GM12873 (cell line): Measurements from ENCODE around the gene E4F1.

ENCODE experiments used
- CTCF ChIP-seq: IDR thresholded peaks from 2 replicates; pipeline ENCODE4 v1.5.1; 2012; ENCODE audit warnings: low read depth, mild to moderate bottlenecking, moderate library complexity, low read length, control low read depth; ENCODE audit not compliant: insufficient read depth; ENCODE audit errors: missing control alignments

Gene E4F1

GRCh38 chr16:2278272-2278608, 54.8 kb downstream of the E4F1 start:
- TF ChIP-seq CTCF = no peak

- TF ChIP-seq CTCF = no peak
Measured at GRCh38 chr16:2278956-2279800, 55.8 kb downstream of the E4F1 start.

GRCh38 chr16:2280461-2280860, 57.1 kb downstream of the E4F1 start:
- TF ChIP-seq CTCF = no peak

GRCh38 chr16:2280981-2281542, 57.7 kb downstream of the E4F1 start:
- no peak for TF ChIP-seq CTCF

- no peak for TF ChIP-seq CTCF
Measured at GRCh38 chr16:2282262-2282661, 58.9 kb downstream of the E4F1 start.

- TF ChIP-seq CTCF = no peak
Measured at GRCh38 chr16:2282866-2283555, 59.6 kb downstream of the E4F1 start.
